ENCODE results near the gene SPDYE4. TPM values are rescaled to one million over a fixed set of nuclear protein-coding genes. Genes with fewer than 3 reads are reported as not detected.

Gene SPDYE4
- total and polyA plus RNA-seq, 2 donors (not counting 1 experiment from before 2014, with no cell fraction given): not detected

GRCh38 chr17:8803531-8804420 is 45.4 kb upstream of the SPDYE4 start:
- no peak overlapping the region for H3K27ac ChIP-seq (ENCODE audit: insufficient read depth, low read length)
- DNase-seq (ENCODE audit: low read depth in 2 of 2): no peak
- TF ChIP-seq EZH2 (IDR thresholded peaks at IDR 0.05; ENCODE audit: low read length, missing control alignments): no peak
- no peak for TF ChIP-seq CTCF (conservative IDR thresholded peaks at IDR 0.05 in 1 of 2, IDR thresholded peaks at IDR 0.05 in 1 of 2; ENCODE audit: low read depth in 1 of 2, low read length in 2 of 2)
- no peak overlapping the region for H2AFZ ChIP-seq (ENCODE audit: low read length)
- H3K4me3 ChIP-seq (replicated peaks in 1 of 4; ENCODE audit: control extremely low read depth in 1 of 4, insufficient read depth in 1 of 4, low read depth in 3 of 4, low read length in 4 of 4): no peak overlapping the region
- H3K9me3 ChIP-seq (ENCODE audit: control insufficient read depth, insufficient read depth, low read depth, low read length): no peaks in the 10 kb centered on the region
- no peaks in the 10 kb centered on the region for H4K20me1 ChIP-seq (ENCODE audit: control insufficient read depth, extremely low read depth, insufficient read depth, low read length)
- no peak overlapping the region for H3K9ac ChIP-seq (ENCODE audit: insufficient read depth, low read length)
- H3K4me2 ChIP-seq (ENCODE audit: extremely low read depth, insufficient read depth, low read length): no peak overlapping the region
- H3K27me3 ChIP-seq (ENCODE audit: control insufficient read depth, insufficient read depth, low read length): no peaks in the 10 kb centered on the region
- H3K4me1 ChIP-seq (ENCODE audit: control insufficient read depth, extremely low read depth, insufficient read depth, low read length): no peaks in the 10 kb centered on the region
- no peaks in the 10 kb centered on the region for H3K36me3 ChIP-seq (ENCODE audit: control insufficient read depth, insufficient read depth, low read length)
- H3K79me2 ChIP-seq (ENCODE audit: control insufficient read depth, insufficient read depth, low read length): no peaks in the 10 kb centered on the region

GRCh38 chr17:8801135-8801840 is 42.9 kb upstream of the SPDYE4 start:
- Histone ChIP-seq H3K4me1 (ENCODE audit: control insufficient read depth, extremely low read depth, insufficient read depth, low read length) (no peaks in the 10 kb centered on the region), H3K4me2 (ENCODE audit: extremely low read depth, insufficient read depth, low read length) (no peak overlapping the region), H3K27me3 (ENCODE audit: control insufficient read depth, insufficient read depth, low read length) (no peaks in the 10 kb centered on the region), H3K4me3 (replicated peaks in 1 of 4; ENCODE audit: control extremely low read depth in 1 of 4, insufficient read depth in 1 of 4, low read depth in 3 of 4, low read length in 4 of 4) (no peak overlapping the region), H3K9ac (ENCODE audit: insufficient read depth, low read length) (no peak overlapping the region), H3K9me3 (ENCODE audit: control insufficient read depth, insufficient read depth, low read depth, low read length) (no peaks in the 10 kb centered on the region), H3K79me2 (ENCODE audit: control insufficient read depth, insufficient read depth, low read length) (no peaks in the 10 kb centered on the region), H4K20me1 (ENCODE audit: control insufficient read depth, extremely low read depth, insufficient read depth, low read length) (no peaks in the 10 kb centered on the region), H3K36me3 (ENCODE audit: control insufficient read depth, insufficient read depth, low read length) (no peaks in the 10 kb centered on the region), H3K27ac (ENCODE audit: insufficient read depth, low read length) (no peak overlapping the region), H2AFZ (ENCODE audit: low read length) (no peak overlapping the region)
- DNase-seq (ENCODE audit: low read depth in 2 of 2): no peak
- TF ChIP-seq CTCF (conservative IDR thresholded peaks at IDR 0.05 in 1 of 2, IDR thresholded peaks at IDR 0.05 in 1 of 2; ENCODE audit: low read depth in 1 of 2, low read length in 2 of 2) (no peak), EZH2 (IDR thresholded peaks at IDR 0.05; ENCODE audit: low read length, missing control alignments) (no peak)

- Histone ChIP-seq H3K79me2 (ENCODE audit: control insufficient read depth, insufficient read depth, low read length) (no peaks in the 10 kb centered on the region), H3K9me3 (ENCODE audit: control insufficient read depth, insufficient read depth, low read depth, low read length) (no peaks in the 10 kb centered on the region), H4K20me1 (ENCODE audit: control insufficient read depth, extremely low read depth, insufficient read depth, low read length) (no peaks in the 10 kb centered on the region), H3K4me3 (replicated peaks in 1 of 4; ENCODE audit: control extremely low read depth in 1 of 4, insufficient read depth in 1 of 4, low read depth in 3 of 4, low read length in 4 of 4) (no peak overlapping the region), H3K27me3 (ENCODE audit: control insufficient read depth, insufficient read depth, low read length) (no peaks in the 10 kb centered on the region), H3K27ac (ENCODE audit: insufficient read depth, low read length) (no peak overlapping the region), H3K4me2 (ENCODE audit: extremely low read depth, insufficient read depth, low read length) (no peak overlapping the region), H3K36me3 (ENCODE audit: control insufficient read depth, insufficient read depth, low read length) (no peaks in the 10 kb centered on the region), H3K9ac (ENCODE audit: insufficient read depth, low read length) (no peak overlapping the region), H2AFZ (ENCODE audit: low read length) (no peak overlapping the region), H3K4me1 (ENCODE audit: control insufficient read depth, extremely low read depth, insufficient read depth, low read length) (no peaks in the 10 kb centered on the region)
- no peak for DNase-seq (ENCODE audit: low read depth in 2 of 2)
- TF ChIP-seq EZH2 (IDR thresholded peaks at IDR 0.05; ENCODE audit: low read length, missing control alignments) (no peak), CTCF (conservative IDR thresholded peaks at IDR 0.05 in 1 of 2, IDR thresholded peaks at IDR 0.05 in 1 of 2; ENCODE audit: low read depth in 1 of 2, low read length in 2 of 2) (no peak)
These were observed 42.3 kb upstream of the SPDYE4 start for GRCh38 chr17:8800656-8801055.
